Calu3 (cell line): ENCODE measurements around the gene PHKG2. TPM values are rescaled to one million over a fixed set of nuclear protein-coding genes. Genes with fewer than 3 reads are reported as not detected.

ENCODE experiments used
- BruUV-seq: library from RNA; stranded (reverse); fragments of 400-500 nt; replicated peaks from 2 replicates; lab custom pipeline; 2021; lab: Mats Ljungman, UMichigan
- CTCF ChIA-PET: fragments of 300-600 bp; sonication (Branson Sonifier 250); formaldehyde crosslinking; loops from one replicate; lab custom pipeline; 2022; ENCODE audit warnings: antibody characterized with exemption; lab: Charles Lee
- DNase-seq: peaks from one replicate; pipeline ENCODE4 v3.0.0; 2022
- H3K27ac Mint-ChIP-seq: one replicate; pipeline ENCODE4 v1.8.0; 2022; ENCODE audit warnings: mixed read lengths; ENCODE audit not compliant: unreplicated experiment
- H3K27me3 Mint-ChIP-seq: one replicate; pipeline ENCODE4 v1.8.0; 2022; ENCODE audit warnings: mixed read lengths; ENCODE audit not compliant: unreplicated experiment
- H3K36me3 Mint-ChIP-seq: one replicate; pipeline ENCODE4 v1.8.0; 2022; ENCODE audit warnings: mild to moderate bottlenecking, moderate library complexity, mixed read lengths; ENCODE audit not compliant: insufficient read depth, unreplicated experiment
- H3K4me1 Mint-ChIP-seq: one replicate; pipeline ENCODE4 v1.8.0; 2022; ENCODE audit warnings: mild to moderate bottlenecking, low read depth, mixed read lengths; ENCODE audit not compliant: unreplicated experiment
- H3K4me3 Mint-ChIP-seq: one replicate; pipeline ENCODE4 v1.8.0; 2022; ENCODE audit warnings: mild to moderate bottlenecking, low read depth, moderate library complexity, mixed read lengths; ENCODE audit not compliant: unreplicated experiment
- H3K9me3 Mint-ChIP-seq: one replicate; pipeline ENCODE4 v1.8.0; 2022; ENCODE audit warnings: low read depth, mixed read lengths; ENCODE audit not compliant: unreplicated experiment
- CTCF ChIP-seq: fragments of 200-600 bp; IDR thresholded peaks from one replicate; pipeline ENCODE4 v1.8.0; 2022; ENCODE audit warnings: antibody characterized with exemption; ENCODE audit not compliant: unreplicated experiment
- intact Hi-C: fragments of 100-400 bp; cut with micrococcal nuclease; formaldehyde crosslinking; loops from one replicate; pipeline ENCODE4 v1.10.0; 2022; ENCODE audit not compliant: unreplicated experiment
- total RNA-seq: library from RNA; stranded (reverse); gene quantifications from 2 replicates; pipeline ENCODE4 v1.2.3, GENCODE V29; 2022

PHKG2 gene
- total RNA-seq, 1 experiment from 2014 or later, result 66.7 TPM

- no TSS peak for BruUV-seq
- H3K27me3 Mint-ChIP-seq, result no peaks in the 10 kb centered on the region
- peak overlapping the region; percentile 84 for H3K27ac Mint-ChIP-seq
- peak overlapping the region; percentile 90 for H3K4me3 Mint-ChIP-seq
- peaks cover 84% of the 10 kb centered on the region for H3K36me3 Mint-ChIP-seq
- no peak for TF ChIP-seq CTCF
- H3K4me1 Mint-ChIP-seq, result peaks cover 27% of the 10 kb centered on the region
- H3K9me3 Mint-ChIP-seq, result no peaks in the 10 kb centered on the region
- CTCF ChIA-PET, result no interaction called here
- DNase-seq, result no peak
- intact Hi-C loops, result no loop called here
Observed at GRCh38 chr16:30777591-30778297, 29.5 kb downstream of the PHKG2 start.

- DNase-seq, result no peak
- TF ChIP-seq CTCF, result no peak
- Mint-ChIP-seq H3K4me3 (no peak overlapping the region), H3K27me3 (no peaks in the 10 kb centered on the region), H3K4me1 (peaks cover 20% of the 10 kb centered on the region), H3K9me3 (no peaks in the 10 kb centered on the region), H3K27ac (peak overlapping the region; percentile 35), H3K36me3 (peaks cover 84% of the 10 kb centered on the region)
- CTCF ChIA-PET, result no interaction called here
- intact Hi-C loops, result no loop called here
- no TSS peak for BruUV-seq
Observed at GRCh38 chr16:30778549-30779244, 30.5 kb downstream of the PHKG2 start.

- intact Hi-C loops, result no loop called here
- CTCF ChIA-PET, result no interaction called here
- peak overlapping the region; percentile 35 for H3K27ac Mint-ChIP-seq
Observed at GRCh38 chr16:30779596-30779995, 31.4 kb downstream of the PHKG2 start.

GRCh38 chr16:30780021-30780420 is 31.8 kb downstream of the PHKG2 start:
- peaks cover 24% of the 10 kb centered on the region for H3K4me1 Mint-ChIP-seq
- peaks cover 80% of the 10 kb centered on the region for H3K36me3 Mint-ChIP-seq
- intact Hi-C loops, result no loop called here
- H3K27me3 Mint-ChIP-seq, result no peaks in the 10 kb centered on the region
- H3K4me3 Mint-ChIP-seq, result no peak overlapping the region
- H3K27ac Mint-ChIP-seq, result peak overlapping the region; percentile 35
- TF ChIP-seq CTCF, result no peak
- BruUV-seq, result no TSS peak
- CTCF ChIA-PET, result no interaction called here
- H3K9me3 Mint-ChIP-seq, result no peaks in the 10 kb centered on the region
- DNase-seq, result no peak

More at GRCh38 chr16:30779596-30779995, 31.4 kb downstream of the PHKG2 start:
- no peak for DNase-seq
- H3K27me3 Mint-ChIP-seq, result no peaks in the 10 kb centered on the region
- peaks cover 80% of the 10 kb centered on the region for H3K36me3 Mint-ChIP-seq
- no peaks in the 10 kb centered on the region for H3K9me3 Mint-ChIP-seq
- H3K4me3 Mint-ChIP-seq, result no peak overlapping the region
- TF ChIP-seq CTCF, result no peak
- no TSS peak for BruUV-seq
- peaks cover 20% of the 10 kb centered on the region for H3K4me1 Mint-ChIP-seq
